22Rv1 (cell line): ENCODE results near the gene GDPGP1.

Source experiments
- CTCF ChIP-seq: fragments of 450-650 bp; IDR thresholded peaks from 2 replicates; pipeline ENCODE4 v1.5.1; 2017; ENCODE audit warnings: mild to moderate bottlenecking
- ZFX ChIP-seq: fragments of 450-650 bp; IDR thresholded peaks from 2 replicates; pipeline ENCODE4 v1.6.1; 2017; ENCODE audit warnings: antibody characterized with exemption, borderline replicate concordance

DNA sequence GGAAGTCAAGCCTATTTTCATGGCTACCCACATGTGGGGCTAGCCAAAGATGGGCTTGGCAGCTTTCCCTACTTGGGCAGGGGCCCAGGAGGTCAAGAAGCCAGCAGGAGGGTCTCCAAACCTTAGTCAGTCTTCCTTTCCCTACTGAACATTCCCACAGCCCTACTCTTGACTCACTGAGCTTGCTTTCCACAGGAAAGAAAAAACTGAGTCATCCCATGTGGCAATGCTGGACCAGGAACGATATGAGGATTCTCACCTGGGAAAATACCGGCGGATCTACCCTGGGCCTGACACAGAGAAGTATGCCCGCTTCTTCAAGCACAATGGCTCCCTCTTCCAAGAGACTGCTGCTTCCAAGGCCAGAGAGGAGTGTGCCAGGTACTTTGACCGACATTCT, 27.8 kb downstream of the GDPGP1 start:
- TF ChIP-seq CTCF: no peak
- TF ChIP-seq ZFX: no peak
